Epithelial cell of esophagus (primary cell): Measurements from ENCODE around the gene FAM20C.
"Not testable (repeated sequence)": the region's sequence is repeated elsewhere in the genome, so short reads cannot be mapped to it uniquely, and the experiment has no call there.

Experiments
- DNase-seq: peaks from one replicate; pipeline ENCODE4 v3.0.0; 2010; ENCODE audit warnings: low read depth
- H3K4me3 ChIP-seq: 2 replicates; pipeline ENCODE4 v1.5.1; 2011; ENCODE audit warnings: mild to moderate bottlenecking, low read length, control low read depth
- CTCF ChIP-seq: IDR thresholded peaks from 2 replicates; pipeline ENCODE4 v1.5.1; 2011; ENCODE audit warnings: low read depth, mild to moderate bottlenecking, low read length, control low read depth, inconsistent platforms; ENCODE audit not compliant: insufficient read depth; ENCODE audit errors: missing control alignments

FAM20C gene

DNA sequence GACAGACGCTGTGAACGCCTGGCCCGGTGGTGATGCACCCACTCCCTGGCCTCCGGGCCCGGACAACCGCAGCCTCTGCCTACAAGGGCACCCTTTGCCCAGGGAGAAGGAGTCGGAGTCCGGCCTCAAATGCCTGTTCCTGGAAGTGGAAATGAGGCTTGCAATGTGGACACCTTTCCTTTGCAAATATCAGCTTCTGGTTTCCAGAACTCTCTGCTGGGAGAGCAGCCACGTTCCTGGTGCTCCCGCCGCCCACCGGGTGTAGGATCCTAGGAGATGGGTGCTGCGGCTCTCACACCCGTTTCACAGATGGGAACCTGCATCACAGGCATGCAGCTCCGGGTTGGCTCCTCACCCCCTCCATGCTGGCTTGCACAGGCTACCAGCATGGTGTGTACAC is 100.5 kb downstream of the FAM20C start:
- H3K4me3 ChIP-seq = no peak overlapping the region
- DNase-seq = no peak
- TF ChIP-seq CTCF = no peak

GRCh38 chr7:293681-294439 is 101.5 kb downstream of the FAM20C start:
- TF ChIP-seq CTCF = no peak
- DNase-seq = no peak
- no peak overlapping the region for H3K4me3 ChIP-seq

DNA sequence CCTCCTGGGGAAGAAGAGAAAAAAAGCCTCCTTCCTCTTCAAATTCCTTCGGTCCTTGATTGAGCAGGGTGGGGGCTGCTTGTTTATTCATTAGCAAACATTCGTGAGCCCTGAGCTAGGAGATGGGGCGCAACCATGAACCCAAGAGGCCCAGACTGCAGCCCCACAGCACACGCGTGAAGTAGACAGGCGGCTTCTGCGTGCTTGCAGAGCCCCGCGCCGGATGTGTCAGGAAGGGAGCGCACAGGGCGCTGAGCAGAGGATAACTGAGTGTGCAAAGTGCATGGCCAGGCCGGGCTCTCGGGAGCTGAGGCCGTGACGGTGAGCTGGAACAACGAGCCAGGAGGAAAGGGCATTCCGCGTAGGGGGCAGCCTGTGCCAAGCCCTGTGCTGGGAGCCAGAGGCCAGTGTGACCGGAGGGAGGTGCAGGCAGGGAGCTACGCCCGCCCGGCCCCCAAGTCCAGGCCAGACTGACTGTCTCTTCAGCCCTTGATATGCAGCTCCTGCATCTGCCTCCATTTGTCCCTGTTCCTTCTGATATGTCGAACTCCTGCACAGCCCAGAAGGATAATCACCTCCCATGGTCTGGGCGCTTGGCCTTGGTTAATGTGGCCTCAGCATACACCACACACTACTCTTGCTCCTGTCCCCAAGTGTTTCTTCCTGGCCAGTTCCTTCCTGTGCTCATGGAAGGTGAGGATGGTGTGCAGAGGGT is 102.2 kb downstream of the FAM20C start:
- TF ChIP-seq CTCF = no peak
- DNase-seq = no peak
- no peak overlapping the region for H3K4me3 ChIP-seq

DNA sequence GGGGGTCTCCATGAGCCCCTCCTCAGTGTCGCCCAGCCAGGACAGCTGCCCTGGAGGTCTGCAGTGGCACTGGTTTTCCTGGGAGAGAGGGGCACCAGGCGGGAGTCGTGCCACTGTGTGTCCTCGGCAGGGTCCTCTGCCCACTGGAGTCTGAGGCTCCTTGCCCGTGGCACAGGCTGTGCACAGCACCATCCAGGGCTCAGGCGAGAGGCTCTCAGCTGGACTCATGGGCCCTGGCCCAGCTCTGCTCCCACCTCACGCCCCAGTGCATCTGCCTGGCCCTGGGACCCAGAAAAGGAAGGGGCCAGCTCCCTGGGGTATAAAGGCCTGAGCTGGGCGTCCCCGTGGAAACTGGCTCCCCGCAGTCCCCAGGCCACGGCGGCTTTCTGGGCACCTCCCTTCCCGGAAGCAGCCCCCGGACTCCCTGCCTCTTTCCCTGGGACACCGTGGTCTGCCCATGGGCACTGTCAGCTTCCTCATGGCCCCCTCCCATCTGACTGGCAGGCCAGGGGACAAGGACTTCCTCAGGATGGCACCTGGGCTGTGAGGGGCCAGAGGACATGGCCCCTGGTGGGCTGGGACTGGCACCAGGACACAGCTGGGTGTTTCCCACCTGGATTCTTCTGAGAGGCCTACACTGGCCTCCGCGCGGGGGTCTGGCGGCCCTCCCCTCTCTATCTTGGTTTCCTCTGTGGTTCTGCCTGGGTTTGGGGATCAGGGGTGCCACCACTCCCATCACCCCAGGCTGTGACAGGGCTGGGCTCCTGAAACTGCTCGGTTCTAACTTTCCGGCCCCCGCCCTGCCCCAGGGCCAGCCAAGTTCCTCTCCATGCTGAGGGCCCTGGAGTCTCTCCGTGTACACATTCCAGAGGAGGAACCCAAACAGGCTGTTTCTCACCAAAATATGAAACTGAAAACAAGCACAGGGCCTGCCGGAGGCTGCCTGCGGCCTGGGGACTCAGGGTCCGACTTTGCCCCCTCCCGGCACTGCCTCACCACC is 103.1 kb downstream of the FAM20C start:
- no peak for TF ChIP-seq CTCF
- DNase-seq = no peak
- H3K4me3 ChIP-seq = no peak overlapping the region

DNA sequence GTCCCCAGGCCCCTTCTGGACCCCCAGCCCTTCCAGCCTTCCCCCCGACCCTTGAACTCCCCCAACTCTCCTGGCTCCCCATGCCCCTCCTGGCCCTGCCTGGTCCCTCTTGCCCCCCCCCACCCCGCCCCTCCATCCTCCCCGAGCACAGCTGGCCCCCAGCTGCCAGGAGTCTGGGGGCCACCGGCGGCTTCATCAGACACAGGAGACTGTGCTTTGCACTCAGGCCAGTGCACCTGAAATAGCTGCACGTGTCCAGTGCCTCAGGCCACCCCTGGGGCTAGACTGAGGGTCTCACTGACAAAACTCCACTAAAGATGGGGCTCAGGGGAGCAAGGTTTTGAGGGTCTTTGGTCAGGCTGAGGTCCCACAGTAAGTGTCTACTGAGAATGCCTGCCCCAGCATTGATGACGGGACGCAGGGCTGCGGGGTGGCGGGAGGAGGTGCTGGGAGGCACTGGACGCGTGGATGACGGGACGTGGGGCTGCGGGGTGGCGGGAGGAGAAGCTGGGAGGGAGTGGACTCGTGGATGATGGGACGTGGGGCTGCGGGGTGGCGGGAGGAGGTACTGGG is 104.1 kb downstream of the FAM20C start:
- TF ChIP-seq CTCF = no peak
- H3K4me3 ChIP-seq = no peak overlapping the region
- no peak for DNase-seq

DNA sequence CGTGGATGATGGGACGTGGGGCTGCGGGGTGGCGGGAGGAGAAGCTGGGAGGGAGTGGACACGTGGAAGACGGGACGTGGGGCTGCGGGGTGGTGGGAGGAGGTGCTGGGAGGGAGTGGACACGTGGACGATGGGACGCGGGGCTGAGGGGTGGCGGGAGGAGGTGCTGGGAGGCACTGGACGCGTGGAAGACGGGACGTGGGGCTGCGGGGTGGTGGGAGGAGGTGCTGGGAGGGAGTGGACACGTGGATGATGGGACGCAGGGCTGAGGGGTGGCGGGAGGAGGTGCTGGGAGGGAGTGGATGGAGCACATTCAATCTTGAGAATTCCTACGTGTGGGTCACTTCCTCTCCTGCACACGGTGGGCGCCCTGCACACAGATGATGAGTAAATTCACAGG is 104.8 kb downstream of the FAM20C start:
- not testable (repeated sequence) for DNase-seq, H3K4me3 ChIP-seq
